GM20431 (cell line): ENCODE measurements around the gene ANGPT4.

Experiments used
- in situ Hi-C: fragments of 300-500 bp; cut with MseI, MboI; formaldehyde crosslinking; loops from one replicate; pipeline ENCODE4 v1.15.0; 2020; ENCODE audit warnings: low sequenced_read_pairs; ENCODE audit not compliant: unreplicated experiment

The ANGPT4 gene

GRCh38 chr20:879626-880025 is 36.5 kb downstream of the ANGPT4 start:
- in situ Hi-C loops, result no loop called here

GRCh38 chr20:878511-879307 is 37.4 kb downstream of the ANGPT4 start:
- in situ Hi-C loops, result no loop called here

GRCh38 chr20:877814-878213 is 38.3 kb downstream of the ANGPT4 start:
- in situ Hi-C loops, result no loop called here

- in situ Hi-C loops, result no loop called here
These were observed 41.0 kb downstream of the ANGPT4 start for GRCh38 chr20:875115-875514.

- in situ Hi-C loops, result no loop called here
These were observed 42.1 kb downstream of the ANGPT4 start for GRCh38 chr20:873875-874607.

- in situ Hi-C loops, result no loop called here
These were observed 43.1 kb downstream of the ANGPT4 start for GRCh38 chr20:872855-873520.

GRCh38 chr20:871948-872347 is 44.2 kb downstream of the ANGPT4 start:
- in situ Hi-C loops, result no loop called here

GRCh38 chr20:871436-871835 is 44.7 kb downstream of the ANGPT4 start:
- in situ Hi-C loops, result no loop called here

- in situ Hi-C loops, result no loop called here
These were observed 45.4 kb downstream of the ANGPT4 start for GRCh38 chr20:870758-871157.

GRCh38 chr20:869606-870005 is 46.5 kb downstream of the ANGPT4 start:
- in situ Hi-C loops, result no loop called here

GRCh38 chr20:868279-868678 is 47.9 kb downstream of the ANGPT4 start:
- in situ Hi-C loops, result no loop called here

- in situ Hi-C loops, result no loop called here
These were observed 50.7 kb downstream of the ANGPT4 start for GRCh38 chr20:865440-865839.

GRCh38 chr20:860891-861290 is 55.2 kb downstream of the ANGPT4 start:
- in situ Hi-C loops, result no loop called here

- in situ Hi-C loops, result no loop called here
These were observed 56.3 kb downstream of the ANGPT4 start for GRCh38 chr20:859751-860231.

GRCh38 chr20:858011-858410 is 58.1 kb downstream of the ANGPT4 start:
- in situ Hi-C loops, result no loop called here

- in situ Hi-C loops, result no loop called here
These were observed 59.8 kb downstream of the ANGPT4 start for GRCh38 chr20:856361-856775.

GRCh38 chr20:855466-856360 is 60.4 kb downstream of the ANGPT4 start:
- in situ Hi-C loops, result no loop called here

- in situ Hi-C loops, result no loop called here
These were observed 61.5 kb downstream of the ANGPT4 start for GRCh38 chr20:854601-855000.

- in situ Hi-C loops, result no loop called here
These were observed 62.6 kb downstream of the ANGPT4 start for GRCh38 chr20:853406-853996.
